Measurements from ENCODE around the gene LY86.

DNA sequence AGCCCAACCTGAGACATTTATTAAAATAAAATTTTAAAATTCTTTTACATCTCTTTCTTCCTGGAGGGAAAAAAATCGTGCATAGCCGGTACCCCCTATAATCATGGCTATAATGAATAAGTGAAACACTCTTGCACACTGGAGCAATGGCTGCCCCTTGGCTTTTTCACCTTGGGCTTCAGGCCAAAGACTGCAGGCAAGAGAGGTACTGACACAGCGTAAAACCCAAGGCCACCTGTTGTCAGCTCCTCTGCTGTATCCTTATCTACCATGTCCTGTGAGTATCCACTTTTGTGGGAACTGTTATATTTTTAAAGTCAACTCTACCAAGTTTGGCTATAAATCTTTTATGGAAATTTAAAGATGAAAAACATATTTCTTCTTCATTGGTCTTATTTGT lies 23.0 kb upstream of the LY86 start:
- TF ChIP-seq CBFB (CRISPR knock-in tag; IDR thresholded peaks at IDR 0.05; ENCODE audit: low read depth) (no peak), CREM (CRISPR knock-in tag; IDR thresholded peaks at IDR 0.05) (no peak), JUN (CRISPR knock-in tag; IDR thresholded peaks at IDR 0.05) (no peak), ELF4 (CRISPR knock-in tag; IDR thresholded peaks at IDR 0.05; ENCODE audit: low read depth) (no peak), ZNF263 (CRISPR knock-in tag; IDR thresholded peaks at IDR 0.05; ENCODE audit: low read depth) (no peak), NR2C2 (CRISPR knock-in tag; IDR thresholded peaks at IDR 0.05) (no peak)
- TF ChIP-seq, protein P1, sequence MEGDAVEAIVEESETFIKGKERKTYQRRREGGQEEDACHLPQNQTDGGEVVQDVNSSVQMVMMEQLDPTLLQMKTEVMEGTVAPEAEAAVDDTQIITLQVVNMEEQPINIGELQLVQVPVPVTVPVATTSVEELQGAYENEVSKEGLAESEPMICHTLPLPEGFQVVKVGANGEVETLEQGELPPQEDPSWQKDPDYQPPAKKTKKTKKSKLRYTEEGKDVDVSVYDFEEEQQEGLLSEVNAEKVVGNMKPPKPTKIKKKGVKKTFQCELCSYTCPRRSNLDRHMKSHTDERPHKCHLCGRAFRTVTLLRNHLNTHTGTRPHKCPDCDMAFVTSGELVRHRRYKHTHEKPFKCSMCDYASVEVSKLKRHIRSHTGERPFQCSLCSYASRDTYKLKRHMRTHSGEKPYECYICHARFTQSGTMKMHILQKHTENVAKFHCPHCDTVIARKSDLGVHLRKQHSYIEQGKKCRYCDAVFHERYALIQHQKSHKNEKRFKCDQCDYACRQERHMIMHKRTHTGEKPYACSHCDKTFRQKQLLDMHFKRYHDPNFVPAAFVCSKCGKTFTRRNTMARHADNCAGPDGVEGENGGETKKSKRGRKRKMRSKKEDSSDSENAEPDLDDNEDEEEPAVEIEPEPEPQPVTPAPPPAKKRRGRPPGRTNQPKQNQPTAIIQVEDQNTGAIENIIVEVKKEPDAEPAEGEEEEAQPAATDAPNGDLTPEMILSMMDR (IDR thresholded peaks at IDR 0.05), result no peak
- TF ChIP-seq, protein P2, sequence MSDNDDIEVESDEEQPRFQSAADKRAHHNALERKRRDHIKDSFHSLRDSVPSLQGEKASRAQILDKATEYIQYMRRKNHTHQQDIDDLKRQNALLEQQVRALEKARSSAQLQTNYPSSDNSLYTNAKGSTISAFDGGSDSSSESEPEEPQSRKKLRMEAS (CRISPR knock-in tag; IDR thresholded peaks at IDR 0.05), result no peak
- TF ChIP-seq, protein P3, sequence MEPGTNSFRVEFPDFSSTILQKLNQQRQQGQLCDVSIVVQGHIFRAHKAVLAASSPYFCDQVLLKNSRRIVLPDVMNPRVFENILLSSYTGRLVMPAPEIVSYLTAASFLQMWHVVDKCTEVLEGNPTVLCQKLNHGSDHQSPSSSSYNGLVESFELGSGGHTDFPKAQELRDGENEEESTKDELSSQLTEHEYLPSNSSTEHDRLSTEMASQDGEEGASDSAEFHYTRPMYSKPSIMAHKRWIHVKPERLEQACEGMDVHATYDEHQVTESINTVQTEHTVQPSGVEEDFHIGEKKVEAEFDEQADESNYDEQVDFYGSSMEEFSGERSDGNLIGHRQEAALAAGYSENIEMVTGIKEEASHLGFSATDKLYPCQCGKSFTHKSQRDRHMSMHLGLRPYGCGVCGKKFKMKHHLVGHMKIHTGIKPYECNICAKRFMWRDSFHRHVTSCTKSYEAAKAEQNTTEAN (CRISPR knock-in tag; IDR thresholded peaks at IDR 0.05), result no peak
- TF ChIP-seq, protein P4, sequence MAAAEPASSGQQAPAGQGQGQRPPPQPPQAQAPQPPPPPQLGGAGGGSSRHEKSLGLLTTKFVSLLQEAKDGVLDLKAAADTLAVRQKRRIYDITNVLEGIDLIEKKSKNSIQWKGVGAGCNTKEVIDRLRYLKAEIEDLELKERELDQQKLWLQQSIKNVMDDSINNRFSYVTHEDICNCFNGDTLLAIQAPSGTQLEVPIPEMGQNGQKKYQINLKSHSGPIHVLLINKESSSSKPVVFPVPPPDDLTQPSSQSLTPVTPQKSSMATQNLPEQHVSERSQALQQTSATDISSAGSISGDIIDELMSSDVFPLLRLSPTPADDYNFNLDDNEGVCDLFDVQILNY (CRISPR knock-in tag; IDR thresholded peaks at IDR 0.05), result no peak
- TF ChIP-seq, protein P5, sequence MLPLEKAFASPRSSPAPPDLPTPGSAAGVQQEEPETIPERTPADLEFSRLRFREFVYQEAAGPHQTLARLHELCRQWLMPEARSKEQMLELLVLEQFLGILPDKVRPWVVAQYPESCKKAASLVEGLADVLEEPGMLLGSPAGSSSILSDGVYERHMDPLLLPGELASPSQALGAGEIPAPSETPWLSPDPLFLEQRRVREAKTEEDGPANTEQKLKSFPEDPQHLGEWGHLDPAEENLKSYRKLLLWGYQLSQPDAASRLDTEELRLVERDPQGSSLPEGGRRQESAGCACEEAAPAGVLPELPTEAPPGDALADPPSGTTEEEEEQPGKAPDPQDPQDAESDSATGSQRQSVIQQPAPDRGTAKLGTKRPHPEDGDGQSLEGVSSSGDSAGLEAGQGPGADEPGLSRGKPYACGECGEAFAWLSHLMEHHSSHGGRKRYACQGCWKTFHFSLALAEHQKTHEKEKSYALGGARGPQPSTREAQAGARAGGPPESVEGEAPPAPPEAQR (CRISPR knock-in tag; IDR thresholded peaks at IDR 0.05), result no peak

All from WTC11 (cell line).